Endothelial cell of umbilical vein (primary cell): Measurements from ENCODE around the gene R3HCC1L. TPM values are rescaled to one million over a fixed set of nuclear protein-coding genes. Genes with fewer than 3 reads are reported as not detected.
"Not testable (repeated sequence)": the region's sequence is repeated elsewhere in the genome, so short reads cannot be mapped to it uniquely, and the experiment has no call there.

Experiments used
- BruUV-seq: library from RNA; stranded (reverse); fragments of 400-500 nt; replicated peaks from 2 replicates; lab custom pipeline; 2021; lab: Mats Ljungman, UMichigan
- CTCF ChIA-PET: fragments of 300-600, 350-600 bp; sonication (Branson Sonifier 250); formaldehyde crosslinking; loops from one replicate; lab custom pipeline; 2021; ENCODE audit warnings: antibody characterized with exemption, inconsistent platforms; lab: Charles Lee
- POLR2A ChIA-PET: fragments of 300-600, 350-600 bp; sonication (Branson Sonifier 250); formaldehyde crosslinking; loops from one replicate; lab custom pipeline; 2021; ENCODE audit warnings: antibody characterized with exemption, inconsistent platforms; lab: Charles Lee
- DNase-seq: peaks from one replicate; pipeline ENCODE4 v3.0.0-alpha.2; 2011; ENCODE audit warnings: low read depth, low spot score
- FAIRE-seq: peaks from 2 replicates; lab custom pipeline; 2011; peaks lifted over from hg19 to GRCh38; lab: Jason Lieb, UNC
- H2AFZ ChIP-seq: 2 replicates; pipeline ENCODE4 v1.6.0; 2012; ENCODE audit warnings: low read depth, low read length, control low read depth, inconsistent platforms
- H3K27ac ChIP-seq: 2 replicates; pipeline ENCODE4 v1.5.1; 2011; ENCODE audit warnings: low read depth, mild to moderate bottlenecking, control low read depth, low read length, moderate library complexity; ENCODE audit not compliant: insufficient read depth
- H3K27me3 ChIP-seq, 2 experiments: 2 replicates each; pipeline versions ENCODE4 v1.6.0 to v1.6.1; 2011; ENCODE audit warnings: low read length in 2 of 2, mixed read lengths in 1 of 2; ENCODE audit not compliant: control insufficient read depth in 2 of 2, insufficient read depth in 2 of 2
- H3K36me3 ChIP-seq, 2 experiments: 2 replicates in 1 of 2; 3 replicates in 1 of 2; pipeline ENCODE4 v1.5.1; 2011; ENCODE audit warnings: low read length in 2 of 2, mild to moderate bottlenecking in 1 of 2, moderate library complexity in 1 of 2; ENCODE audit not compliant: control insufficient read depth in 2 of 2, insufficient read depth in 2 of 2; ENCODE audit errors: extremely low read depth in 1 of 2
- H3K4me1 ChIP-seq: 3 replicates; pipeline ENCODE4 v1.5.1; 2011; ENCODE audit warnings: mild to moderate bottlenecking, low read length; ENCODE audit not compliant: control insufficient read depth, insufficient read depth; ENCODE audit errors: extremely low read depth
- H3K4me2 ChIP-seq: 2 replicates; pipeline ENCODE4 v1.6.1; 2011; ENCODE audit warnings: low read length, control low read depth, mixed read lengths; ENCODE audit not compliant: insufficient read depth
- H3K4me3 ChIP-seq, 3 experiments: fragments of 200-600 bp in 1 of 3; sonication (generic), shearing (Covaris generic) in 1 of 3; replicated peaks in 1 of 3; 2 replicates each; pipeline ENCODE4 v1.5.1; 2011 to 2016; ENCODE audit warnings: control low read depth in 3 of 3, low read length in 3 of 3, mild to moderate bottlenecking in 2 of 3, inconsistent platforms in 1 of 3, low read depth in 1 of 3, moderate library complexity in 1 of 3; ENCODE audit not compliant: insufficient read depth in 1 of 3
- H3K79me2 ChIP-seq: 2 replicates; pipeline ENCODE4 v1.6.0; 2012; ENCODE audit warnings: low read length, inconsistent platforms; ENCODE audit not compliant: control insufficient read depth, insufficient read depth
- H3K9ac ChIP-seq: replicated peaks from 2 replicates; pipeline ENCODE3; 2011; ENCODE audit warnings: low read length, control low read depth; ENCODE audit not compliant: insufficient read depth; ENCODE audit errors: extremely low read depth
- H3K9me1 ChIP-seq: replicated peaks from 3 replicates; pipeline ENCODE4 v1.6.0; 2011; ENCODE audit warnings: mild to moderate bottlenecking, low read length; ENCODE audit not compliant: control insufficient read depth, insufficient read depth; ENCODE audit errors: extremely low read depth
- H3K9me3 ChIP-seq: replicated peaks from 2 replicates; pipeline ENCODE4 v1.5.1; 2012; ENCODE audit warnings: low read length, inconsistent platforms; ENCODE audit not compliant: control insufficient read depth, insufficient read depth
- H4K20me1 ChIP-seq: replicated peaks from 2 replicates; pipeline ENCODE3; 2011; ENCODE audit warnings: mild to moderate bottlenecking, low read length; ENCODE audit not compliant: control insufficient read depth, insufficient read depth; ENCODE audit errors: extremely low read depth
- dilution Hi-C: fragments of 300-500 bp; cut with MboI; formaldehyde crosslinking; loops from one replicate; pipeline ENCODE4 v1.15.0; 2019; ENCODE audit warnings: low sequenced_read_pairs; ENCODE audit not compliant: extremely low pct_ligation_motif_present
- intact Hi-C: fragments of 100-400 bp; cut with micrococcal nuclease; formaldehyde crosslinking; loops from one replicate; pipeline ENCODE4 v1.10.0; 2022
- polyA plus RNA-seq, 4 experiments: library from polyadenylated mRNA; depleted of rRNA in 3 of 4; stranded (reverse) in 3 of 4; unstranded in 1 of 4; fragments of >200 nt; gene quantifications; 2 replicates each; pipeline versions ENCODE4 v1.2.1 to v1.2.3, GENCODE V29; 2011 to 2012; ENCODE audit warnings: missing spikeins in 1 of 4
- total RNA-seq: library from RNA; stranded (reverse); gene quantifications from 2 replicates; pipeline ENCODE4 v1.2.3, GENCODE V29; 2021
- TF ChIP-seq, protein P1 (sequence below), 2 donors: IDR thresholded peaks; 1 replicate in 1 of 2; 2 replicates in 1 of 2; pipeline ENCODE4 v1.5.1; 2011; ENCODE audit warnings: low read length in 2 of 2, mild to moderate bottlenecking in 2 of 2, moderate library complexity in 2 of 2, control low read depth in 1 of 2, inconsistent platforms in 1 of 2, low read depth in 1 of 2; ENCODE audit not compliant: insufficient read depth in 1 of 2; ENCODE audit errors: extremely low read depth in 1 of 2

R3HCC1L gene
- total and polyA plus RNA-seq, 2 donors (not counting 3 experiments of a cell fraction or from before 2014, with no cell fraction given), result 6.3 to 12.4 TPM

DNA sequence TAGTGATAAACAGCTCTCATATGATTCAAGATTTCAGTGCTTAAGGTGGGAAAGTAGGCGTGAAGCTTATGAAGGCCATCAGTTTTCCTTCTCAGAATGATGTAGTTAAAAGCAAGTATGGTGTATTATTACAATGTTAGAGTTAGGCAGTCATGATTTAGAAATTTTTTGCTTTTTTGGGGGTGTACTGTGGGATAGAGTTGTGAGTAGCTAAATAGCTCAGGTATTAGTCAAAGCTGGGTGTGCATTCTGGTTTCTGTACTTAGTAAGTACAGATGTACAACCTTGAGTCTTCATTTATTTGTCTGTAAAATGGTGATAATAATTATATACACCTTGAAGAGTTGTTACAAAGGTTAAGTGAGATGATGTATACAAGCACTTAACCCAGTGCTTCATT, 52.2 kb downstream of the R3HCC1L start:
- Histone ChIP-seq H4K20me1 (no peaks in the 10 kb centered on the region), H3K4me2 (no peak overlapping the region), H3K9me1 (no peaks in the 10 kb centered on the region), H3K36me3 (peaks cover 0 to 2% of the 10 kb centered on the region in 2 experiments), H3K9me3 (no peaks in the 10 kb centered on the region), H3K79me2 (peaks cover 11% of the 10 kb centered on the region), H3K4me3 (no peak overlapping the region), H2AFZ (no peak overlapping the region), H3K9ac (no peak overlapping the region), H3K27ac (no peak overlapping the region), H3K27me3 (no peaks in the 10 kb centered on the region), H3K4me1 (no peaks in the 10 kb centered on the region)
- POLR2A ChIA-PET, result no interaction called here
- FAIRE-seq (no peak), DNase-seq (no peak)
- intact Hi-C loops (no loop called here), dilution Hi-C loops (no loop called here)
- TF ChIP-seq, protein P1, sequence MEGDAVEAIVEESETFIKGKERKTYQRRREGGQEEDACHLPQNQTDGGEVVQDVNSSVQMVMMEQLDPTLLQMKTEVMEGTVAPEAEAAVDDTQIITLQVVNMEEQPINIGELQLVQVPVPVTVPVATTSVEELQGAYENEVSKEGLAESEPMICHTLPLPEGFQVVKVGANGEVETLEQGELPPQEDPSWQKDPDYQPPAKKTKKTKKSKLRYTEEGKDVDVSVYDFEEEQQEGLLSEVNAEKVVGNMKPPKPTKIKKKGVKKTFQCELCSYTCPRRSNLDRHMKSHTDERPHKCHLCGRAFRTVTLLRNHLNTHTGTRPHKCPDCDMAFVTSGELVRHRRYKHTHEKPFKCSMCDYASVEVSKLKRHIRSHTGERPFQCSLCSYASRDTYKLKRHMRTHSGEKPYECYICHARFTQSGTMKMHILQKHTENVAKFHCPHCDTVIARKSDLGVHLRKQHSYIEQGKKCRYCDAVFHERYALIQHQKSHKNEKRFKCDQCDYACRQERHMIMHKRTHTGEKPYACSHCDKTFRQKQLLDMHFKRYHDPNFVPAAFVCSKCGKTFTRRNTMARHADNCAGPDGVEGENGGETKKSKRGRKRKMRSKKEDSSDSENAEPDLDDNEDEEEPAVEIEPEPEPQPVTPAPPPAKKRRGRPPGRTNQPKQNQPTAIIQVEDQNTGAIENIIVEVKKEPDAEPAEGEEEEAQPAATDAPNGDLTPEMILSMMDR (IDR thresholded peaks at IDR 0.05; ENCODE audit: extremely low read depth in 1 of 2, insufficient read depth in 1 of 2, low read depth in 1 of 2, low read length in 2 of 2), result no peak
- BruUV-seq, result no TSS peak
- CTCF ChIA-PET, result interaction anchor here (2.6 kb wide), 1 partner anchor 16 kb away, joined by 15 read pairs; no protein-coding TSS in a partner anchor

DNA sequence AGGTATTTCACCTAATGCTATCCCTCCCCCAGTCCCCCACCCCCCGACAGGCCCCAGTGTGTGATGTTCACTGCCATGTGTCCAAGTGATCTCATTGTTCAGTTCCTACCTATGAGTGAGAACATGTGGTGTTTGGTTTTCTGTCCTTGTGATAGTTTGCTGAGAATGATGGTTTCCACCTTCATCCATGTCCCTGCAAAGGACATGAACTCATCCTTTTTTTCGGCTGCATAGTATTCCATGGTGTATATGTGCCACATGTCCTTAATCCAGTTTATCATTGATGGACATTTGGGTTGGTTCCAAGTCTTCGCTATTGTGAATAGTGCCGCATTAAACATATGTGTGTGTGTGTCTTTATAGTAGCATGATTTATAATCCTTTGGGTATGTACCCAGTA, 56.3 kb downstream of the R3HCC1L start:
- H3K79me2 ChIP-seq, H3K36me3 ChIP-seq, FAIRE-seq, intact Hi-C loops, H3K9me1 ChIP-seq, CTCF ChIA-PET, H4K20me1 ChIP-seq, H3K9ac ChIP-seq, H2AFZ ChIP-seq, POLR2A ChIA-PET, H3K4me2 ChIP-seq, H3K27ac ChIP-seq, H3K4me3 ChIP-seq, DNase-seq, H3K27me3 ChIP-seq, H3K9me3 ChIP-seq, H3K4me1 ChIP-seq, BruUV-seq, dilution Hi-C loops: not testable (repeated sequence)
